Naive thymus-derived CD4-positive, alpha-beta T cell (primary cell): Measurements from ENCODE around the gene RAB22A. TPM values are rescaled to one million over a fixed set of nuclear protein-coding genes. Genes with fewer than 3 reads are reported as not detected.

Source experiments
- ATAC-seq: fragments of 150-1000 bp; cut with Tn5 transposase; 2 replicates; pipeline ENCODE4 v1.10.0; 2021; ENCODE audit warnings: mild to moderate bottlenecking, moderate library complexity
- CTCF ChIA-PET: fragments of 350-600 bp; sonication (Branson Sonifier 250); formaldehyde crosslinking; loops from one replicate; lab custom pipeline; 2021; ENCODE audit warnings: antibody characterized with exemption; lab: Charles Lee
- POLR2A ChIA-PET: fragments of 350-600 bp; sonication (Branson Sonifier 250); formaldehyde crosslinking; loops from one replicate; lab custom pipeline; 2021; ENCODE audit warnings: antibody characterized with exemption, inconsistent platforms; lab: Charles Lee
- DNase-seq, 9 donors: peaks; one replicate each; pipeline versions ENCODE4 v3.0.0 to v3.0.0-alpha.2; 2020 to 2022; ENCODE audit warnings: mixed read lengths in 1 of 9
- H3K27ac ChIP-seq: one replicate; pipeline ENCODE4 v1.7.0; 2013; ENCODE audit warnings: mild to moderate bottlenecking, low read depth, low read length, moderate library complexity
- H3K27me3 ChIP-seq, 2 donors: one replicate each; pipeline ENCODE4 v1.7.0; 2013; ENCODE audit warnings: low read length in 2 of 2, mild to moderate bottlenecking in 2 of 2, moderate library complexity in 2 of 2; ENCODE audit not compliant: control insufficient read depth in 2 of 2, insufficient read depth in 2 of 2
- H3K36me3 ChIP-seq, 3 experiments: 1 replicate in 2 of 3; 2 replicates in 1 of 3; pipeline ENCODE4 v1.7.0; 2013; ENCODE audit warnings: low read length in 3 of 3, mild to moderate bottlenecking in 3 of 3, moderate library complexity in 1 of 3; ENCODE audit not compliant: insufficient read depth in 3 of 3, control insufficient read depth in 2 of 3
- H3K4me1 ChIP-seq, 2 donors: one replicate each; pipeline ENCODE4 v1.7.0; 2013; ENCODE audit warnings: low read length in 2 of 2, mild to moderate bottlenecking in 2 of 2, moderate library complexity in 1 of 2; ENCODE audit not compliant: control insufficient read depth in 2 of 2, insufficient read depth in 2 of 2
- H3K4me3 ChIP-seq: 2 replicates; pipeline ENCODE4 v1.7.0; 2013; ENCODE audit warnings: mild to moderate bottlenecking, low read length
- H3K9me3 ChIP-seq, 3 experiments: 1 replicate in 2 of 3; 2 replicates in 1 of 3; pipeline ENCODE4 v1.7.0; 2013; ENCODE audit warnings: low read length in 3 of 3; ENCODE audit not compliant: control insufficient read depth in 2 of 3
- H3K27ac Mint-ChIP-seq, 9 donors: one replicate each; pipeline ENCODE4 v1.8.0; 2020 to 2022; ENCODE audit warnings: mixed read lengths in 9 of 9, mild to moderate bottlenecking in 8 of 9, moderate library complexity in 5 of 9, inconsistent platforms in 2 of 9
- H3K27me3 Mint-ChIP-seq, 5 donors: one replicate each; pipeline ENCODE4 v1.8.0; 2021 to 2022; ENCODE audit warnings: mixed read lengths in 5 of 5, mild to moderate bottlenecking in 1 of 5
- H3K36me3 Mint-ChIP-seq, 5 donors: one replicate each; pipeline ENCODE4 v1.8.0; 2020 to 2022; ENCODE audit warnings: mixed read lengths in 5 of 5, mild to moderate bottlenecking in 3 of 5, inconsistent platforms in 1 of 5
- H3K4me1 Mint-ChIP-seq, 7 donors: one replicate each; pipeline ENCODE4 v1.8.0; 2020 to 2022; ENCODE audit warnings: mixed read lengths in 7 of 7, mild to moderate bottlenecking in 3 of 7, inconsistent platforms in 1 of 7
- H3K4me3 Mint-ChIP-seq, 10 donors: one replicate each; pipeline ENCODE4 v1.8.0; 2020 to 2022; ENCODE audit warnings: mild to moderate bottlenecking in 10 of 10, mixed read lengths in 10 of 10, moderate library complexity in 6 of 10, inconsistent platforms in 2 of 10
- H3K9me3 Mint-ChIP-seq, 11 donors: one replicate each; pipeline ENCODE4 v1.8.0; 2020 to 2022; ENCODE audit warnings: mixed read lengths in 11 of 11, mild to moderate bottlenecking in 4 of 11, inconsistent platforms in 1 of 11, moderate library complexity in 1 of 11
- intact Hi-C, 2 donors: fragments of 100-400 bp; cut with micrococcal nuclease; formaldehyde crosslinking; loops; one replicate each; pipeline ENCODE4 v1.15.1; 2023
- polyA plus RNA-seq, 2 donors: library from polyadenylated mRNA; unstranded; fragments of 300-500 nt; fragmentation: Illumina TruSeq; gene quantifications; one replicate each; pipeline ENCODE4 v1.2.3, GENCODE V29; 2021
- total RNA-seq, 6 experiments: library from RNA in 5 of 6; stranded (reverse) in 5 of 6; gene quantifications; 1 replicate in 5 of 6; 2 replicates in 1 of 6; pipeline ENCODE4 v1.2.3 and lab custom pipeline; 2021 to 2026

The RAB22A gene
- total and polyA plus RNA-seq, 7 experiments from 2014 or later = 10.4 to 24.7 (median 17.8) TPM

GRCh38 chr20:58374027-58374850 lies 64.7 kb downstream of the RAB22A start:
- peak overlapping the region in 1 of 9 donors; percentile 43 for H3K27ac Mint-ChIP-seq
- ChIA-PET POLR2A (no interaction called here), CTCF (no interaction called here)
- H3K4me3 ChIP-seq = no peak overlapping the region
- H3K36me3 Mint-ChIP-seq = peaks cover 0 to 4% (median 0%) of the 10 kb centered on the region in 5 donors
- H3K27me3 ChIP-seq = no peaks in the 10 kb centered on the region
- peaks cover 0 to 6% (median 0%) of the 10 kb centered on the region in 7 donors for H3K4me1 Mint-ChIP-seq
- no peak overlapping the region for H3K4me3 Mint-ChIP-seq
- H3K9me3 Mint-ChIP-seq = no peaks in the 10 kb centered on the region
- DNase-seq (no peak), ATAC-seq (peak; percentile 48)
- no peaks in the 10 kb centered on the region for H3K36me3 ChIP-seq
- no peaks in the 10 kb centered on the region for H3K4me1 ChIP-seq
- peaks cover 0 to 22% (median 13%) of the 10 kb centered on the region in 5 donors for H3K27me3 Mint-ChIP-seq
- intact Hi-C loops = no loop called here
- H3K27ac ChIP-seq = no peak overlapping the region
- no peaks in the 10 kb centered on the region for H3K9me3 ChIP-seq

- Histone ChIP-seq H3K9me3 (no peaks in the 10 kb centered on the region), H3K36me3 (no peaks in the 10 kb centered on the region), H3K27me3 (no peaks in the 10 kb centered on the region), H3K27ac (no peak overlapping the region), H3K4me1 (no peaks in the 10 kb centered on the region), H3K4me3 (no peak overlapping the region)
- CTCF ChIA-PET = no interaction called here
- POLR2A ChIA-PET = no interaction called here
- DNase-seq (no peak), ATAC-seq (no peak)
- peaks cover 4 to 28% (median 13%) of the 10 kb centered on the region in 5 donors for H3K27me3 Mint-ChIP-seq
- H3K27ac Mint-ChIP-seq = no peak overlapping the region
- intact Hi-C loops = no loop called here
- H3K9me3 Mint-ChIP-seq = no peaks in the 10 kb centered on the region
- peaks cover 0 to 4% (median 0%) of the 10 kb centered on the region in 5 donors for H3K36me3 Mint-ChIP-seq
- no peak overlapping the region for H3K4me3 Mint-ChIP-seq
- H3K4me1 Mint-ChIP-seq = peaks cover 0 to 6% (median 0%) of the 10 kb centered on the region in 7 donors
Measured at GRCh38 chr20:58374906-58375758, 65.6 kb downstream of the RAB22A start.

GRCh38 chr20:58375759-58376352 lies 66.3 kb downstream of the RAB22A start:
- ChIA-PET POLR2A (no interaction called here), CTCF (no interaction called here)
- DNase-seq (no peak), ATAC-seq (no peak)
- intact Hi-C loops = no loop called here
- peaks cover 0 to 6% (median 0%) of the 10 kb centered on the region in 7 donors for H3K4me1 Mint-ChIP-seq
- Histone ChIP-seq H3K36me3 (no peaks in the 10 kb centered on the region), H3K27me3 (peaks cover 0 to under 1% of the 10 kb centered on the region in 2 donors), H3K27ac (no peak overlapping the region), H3K4me1 (no peaks in the 10 kb centered on the region), H3K4me3 (no peak overlapping the region), H3K9me3 (peaks cover 0 to 2% (median 0%) of the 10 kb centered on the region in 3 experiments)
- peaks cover 0 to 4% (median 3%) of the 10 kb centered on the region in 5 donors for H3K36me3 Mint-ChIP-seq
- H3K4me3 Mint-ChIP-seq = no peak overlapping the region
- no peak overlapping the region for H3K27ac Mint-ChIP-seq
- H3K27me3 Mint-ChIP-seq = peaks cover 7 to 32% (median 16%) of the 10 kb centered on the region in 5 donors
- H3K9me3 Mint-ChIP-seq = peaks cover 0 to 5% (median 2%) of the 10 kb centered on the region in 11 donors

- H3K4me1 Mint-ChIP-seq = peaks cover 0 to 6% (median 0%) of the 10 kb centered on the region in 7 donors
- H3K36me3 ChIP-seq = no peaks in the 10 kb centered on the region
Measured at GRCh38 chr20:58377017-58377416, 67.5 kb downstream of the RAB22A start.

GRCh38 chr20:58377766-58378401 lies 68.4 kb downstream of the RAB22A start:
- H3K27me3 ChIP-seq = peaks cover 0 to 3% of the 10 kb centered on the region in 2 donors
- H3K4me3 ChIP-seq = no peak overlapping the region
- ChIA-PET CTCF (no interaction called here), POLR2A (no interaction called here)
- peaks cover 0 to 18% (median 8%) of the 10 kb centered on the region in 5 donors for H3K36me3 Mint-ChIP-seq
- DNase-seq (no peak), ATAC-seq (no peak)
- no peaks in the 10 kb centered on the region for H3K4me1 ChIP-seq
- no peak overlapping the region for H3K27ac Mint-ChIP-seq
- H3K9me3 ChIP-seq = peaks cover 0 to 9% (median 0%) of the 10 kb centered on the region in 3 experiments
- no peaks in the 10 kb centered on the region for H3K36me3 ChIP-seq
- no peak overlapping the region for H3K27ac ChIP-seq
- intact Hi-C loops = no loop called here
- H3K4me1 Mint-ChIP-seq = peaks cover 0 to 6% (median 0%) of the 10 kb centered on the region in 7 donors
- no peak overlapping the region for H3K4me3 Mint-ChIP-seq
- H3K27me3 Mint-ChIP-seq = peaks cover 12 to 40% (median 25%) of the 10 kb centered on the region in 5 donors
- peaks cover 0 to 20% (median 11%) of the 10 kb centered on the region in 11 donors for H3K9me3 Mint-ChIP-seq

More at GRCh38 chr20:58377017-58377416, 67.5 kb downstream of the RAB22A start:
- no peak for ATAC-seq
- no peak overlapping the region for H3K27ac ChIP-seq
- no peak overlapping the region for H3K4me3 Mint-ChIP-seq
- H3K27me3 Mint-ChIP-seq = peaks cover 12 to 40% (median 22%) of the 10 kb centered on the region in 5 donors
- H3K9me3 ChIP-seq = peaks cover 0 to 9% (median 0%) of the 10 kb centered on the region in 3 experiments
- ChIA-PET CTCF (no interaction called here), POLR2A (interaction anchor here (0.5 kb wide), 1 partner anchor 830 kb away, joined by 3 read pairs; no protein-coding TSS in a partner anchor)
- peaks cover 0 to 3% of the 10 kb centered on the region in 2 donors for H3K27me3 ChIP-seq
- intact Hi-C loops = no loop called here
- no peak overlapping the region for H3K4me3 ChIP-seq
- no peaks in the 10 kb centered on the region for H3K4me1 ChIP-seq
- H3K36me3 Mint-ChIP-seq = peaks cover 0 to 14% (median 7%) of the 10 kb centered on the region in 5 donors
- no peak for DNase-seq
- peaks cover 0 to 17% (median 10%) of the 10 kb centered on the region in 11 donors for H3K9me3 Mint-ChIP-seq
- H3K27ac Mint-ChIP-seq = no peak overlapping the region

- Mint-ChIP-seq H3K27me3 (peaks cover 12 to 40% (median 26%) of the 10 kb centered on the region in 5 donors), H3K4me1 (peaks cover 0 to 6% (median 0%) of the 10 kb centered on the region in 7 donors), H3K4me3 (no peak overlapping the region), H3K36me3 (peaks cover 0 to 18% (median 8%) of the 10 kb centered on the region in 5 donors), H3K9me3 (peaks cover 0 to 20% (median 11%) of the 10 kb centered on the region in 11 donors), H3K27ac (no peak overlapping the region)
- Histone ChIP-seq H3K4me1 (no peaks in the 10 kb centered on the region), H3K36me3 (no peaks in the 10 kb centered on the region), H3K27me3 (peaks cover 0 to 3% of the 10 kb centered on the region in 2 donors), H3K4me3 (no peak overlapping the region), H3K9me3 (peaks cover 0 to 9% (median 0%) of the 10 kb centered on the region in 3 experiments), H3K27ac (no peak overlapping the region)
- no peak for DNase-seq
- POLR2A ChIA-PET = no interaction called here
- CTCF ChIA-PET = no interaction called here
- intact Hi-C loops = no loop called here
- no peak for ATAC-seq
Measured at GRCh38 chr20:58378704-58379103, 69.2 kb downstream of the RAB22A start.
